A549 (cell line): ENCODE measurements around the gene PUM1. TPM values are rescaled to one million over a fixed set of nuclear protein-coding genes. Genes with fewer than 3 reads are reported as not detected.

Source experiments
- ATAC-seq, 2 experiments: fragments of 200-7000 bp in 1 of 2; fragments of >200 bp in 1 of 2; cut with Nextera tagmentation in 1 of 2; cut with Tn5 transposase in 1 of 2; 3 replicates each; pipeline versions ENCODE4 v1.8.0 to v1.9.1; 2018 to 2020; ENCODE audit warnings: mild to moderate bottlenecking in 1 of 2, moderate library complexity in 1 of 2
- CTCF ChIA-PET: fragments of 300-600 bp; sonication (Branson Sonifier 250); formaldehyde crosslinking; extraction: SDS; loops from one replicate; lab custom pipeline; 2021; ENCODE audit warnings: antibody characterized with exemption, inconsistent platforms; lab: Yijun Ruan, JAX
- POLR2A ChIA-PET: fragments of 350-600 bp; formaldehyde crosslinking; extraction: SDS; loops from one replicate; lab custom pipeline; 2021; ENCODE audit warnings: antibody characterized with exemption, inconsistent platforms; lab: Yijun Ruan, JAX
- DNase-seq, 2 experiments: peaks; one replicate each; pipeline versions ENCODE4 v3.0.0 to v3.0.0-alpha.2; 2011 to 2016; ENCODE audit warnings: low read depth in 1 of 2, low spot score in 1 of 2
- FAIRE-seq: peaks from 2 replicates; lab custom pipeline; 2011; peaks lifted over from hg19 to GRCh38; lab: Jason Lieb, UNC
- H3K27ac ChIP-seq, 2 experiments: fragments of >200 bp; sonication (Bioruptor Twin); formaldehyde crosslinking; 3 replicates each; pipeline ENCODE4 v1.5.1; 2016 to 2017
- H3K4me1 ChIP-seq: fragments of >200 bp; sonication (Bioruptor Twin); formaldehyde crosslinking; 3 replicates; pipeline ENCODE4 v1.6.1; 2016
- H3K4me2 ChIP-seq: fragments of >200 bp; sonication (Bioruptor Twin); formaldehyde crosslinking; 3 replicates; pipeline ENCODE4 v1.6.1; 2016
- H3K4me3 ChIP-seq: fragments of >200 bp; sonication (Bioruptor Twin); formaldehyde crosslinking; 3 replicates; pipeline ENCODE4 v1.5.1; 2016
- H3K9me3 ChIP-seq: fragments of >200 bp; sonication (Bioruptor Twin); formaldehyde crosslinking; 3 replicates; pipeline ENCODE4 v1.6.1; 2016
- ATOH8 ChIP-seq: fragments of 250-450 bp; sonication (Bioruptor Pico); IDR thresholded peaks from 2 replicates; pipeline ENCODE4 v1.5.0; 2020; ENCODE audit warnings: low read depth, mild to moderate bottlenecking, moderate library complexity
- BHLHE40 ChIP-seq: IDR thresholded peaks from 2 replicates; pipeline ENCODE4 v1.6.1; 2012; ENCODE audit warnings: low read depth, low read length, inconsistent platforms
- CTCF ChIP-seq: fragments of >200 bp; sonication (Bioruptor Twin); formaldehyde crosslinking; IDR thresholded peaks from 3 replicates; pipeline ENCODE4 v1.5.1; 2016
- EHMT2 ChIP-seq: fragments of 200-600 bp; sonication (generic); IDR thresholded peaks from 2 replicates; pipeline ENCODE4 v1.6.1; 2016; ENCODE audit warnings: antibody characterized with exemption, low read depth, mild to moderate bottlenecking, moderate library complexity
- ELK1 ChIP-seq: fragments of 150-350 bp; IDR thresholded peaks from 2 replicates; pipeline ENCODE4 v1.6.1; 2014; ENCODE audit warnings: low read depth, mild to moderate bottlenecking, low read length
- FOSB ChIP-seq: fragments of 250-450 bp; sonication (Bioruptor Pico); IDR thresholded peaks from 2 replicates; pipeline ENCODE4 v1.5.0; 2020; ENCODE audit warnings: mild to moderate bottlenecking, moderate library complexity
- GATA3 ChIP-seq: IDR thresholded peaks from 2 replicates; pipeline ENCODE4 v1.6.1; 2012; ENCODE audit warnings: borderline replicate concordance
- HEYL ChIP-seq: fragments of 250-450 bp; sonication (Bioruptor Pico); IDR thresholded peaks from 2 replicates; pipeline ENCODE4 v1.8.0; 2021; ENCODE audit warnings: mild to moderate bottlenecking, moderate library complexity
- HMGXB4 ChIP-seq: fragments of 250-450 bp; sonication (Bioruptor Pico); IDR thresholded peaks from 2 replicates; pipeline ENCODE4 v1.5.0; 2021; ENCODE audit warnings: mild to moderate bottlenecking, moderate library complexity, borderline replicate concordance
- HOXA7 ChIP-seq: fragments of 250-450 bp; sonication (Bioruptor Pico); IDR thresholded peaks from 2 replicates; pipeline ENCODE4 v1.5.0; 2020; ENCODE audit warnings: mild to moderate bottlenecking, moderate library complexity
- KDM5A ChIP-seq: fragments of 200-600 bp; sonication (generic); IDR thresholded peaks from 2 replicates; pipeline ENCODE4 v1.6.1; 2016; ENCODE audit warnings: antibody characterized with exemption, mild to moderate bottlenecking
- MAFK ChIP-seq: fragments of 450-650 bp; IDR thresholded peaks from 2 replicates; pipeline ENCODE4 v1.6.1; 2014; ENCODE audit not compliant: partially characterized antibody
- MYC ChIP-seq: IDR thresholded peaks from 2 replicates; pipeline ENCODE4 v1.6.1; 2012; ENCODE audit warnings: mild to moderate bottlenecking, inconsistent platforms, low read length, improper control_type of control experiment, borderline replicate concordance
- NFE2L2 ChIP-seq: fragments of 150-350 bp; conservative IDR thresholded peaks from 2 replicates; pipeline ENCODE4 v1.6.1; 2014; ENCODE audit warnings: low read length
- NR3C1 ChIP-seq: fragments of >200 bp; sonication (Bioruptor Twin); formaldehyde crosslinking; IDR thresholded peaks from 3 replicates; pipeline ENCODE4 v1.6.1; 2017
- POLR2A ChIP-seq: IDR thresholded peaks from 2 replicates; pipeline ENCODE4 v1.6.1; 2012; ENCODE audit warnings: mild to moderate bottlenecking, low read length
- TP53 ChIP-seq: fragments of 250-450 bp; sonication (Bioruptor Pico); IDR thresholded peaks from 2 replicates; pipeline ENCODE4 v1.5.0; 2021; ENCODE audit warnings: mild to moderate bottlenecking, moderate library complexity
- ZNF302 ChIP-seq: fragments of 250-450 bp; sonication (Bioruptor Pico); IDR thresholded peaks from 2 replicates; pipeline ENCODE4 v1.9.0; 2021; ENCODE audit warnings: inconsistent platforms, mild to moderate bottlenecking, moderate library complexity
- WGBS: methylation state at CpG from one replicate; pipeline ENCODE4 v1.1.6; 2017; ENCODE audit errors: missing lambda C conversion rate; 5-methylcytosine and 5-hydroxymethylcytosine counted together
- polyA plus RNA-seq, 4 experiments: library from polyadenylated mRNA; depleted of rRNA in 3 of 4; stranded (reverse); fragments of >200 nt; fragmentation: RNase III in 1 of 4; extraction: RNeasy Plus Mini Kit Qiagen cat#74134 plus additional on column Dnase treatment in 1 of 4; gene quantifications; 2 replicates in 3 of 4; 3 replicates in 1 of 4; pipeline ENCODE4 v1.2.3, GENCODE V29; 2011 to 2017

PUM1 gene
- polyA plus RNA-seq, 2 of the 4 experiments (the other 2 are of a cell fraction) = 30.2 to 55.3 TPM

GRCh38 chr1:31036749-31037500 lies 28.6 kb downstream of the PUM1 start:
- no peak for DNase-seq
- H3K4me2 ChIP-seq = no peak overlapping the region
- ChIA-PET CTCF (no interaction called here), POLR2A (no interaction called here)
- 84% methylated on average over 8 of the region's 8 CpGs for WGBS
- ATAC-seq = no peak
- peaks cover 35% of the 10 kb centered on the region for H3K4me1 ChIP-seq
- no peak overlapping the region for H3K4me3 ChIP-seq
- no peak overlapping the region for H3K27ac ChIP-seq
- H3K9me3 ChIP-seq = no peaks in the 10 kb centered on the region
- no peak for FAIRE-seq
- TF ChIP-seq HMGXB4 (CRISPR knock-in tag) (no peak), NR3C1 (no peak), FOSB (no peak), TP53 (no peak), MAFK (peak; percentile 22), HOXA7 (CRISPR knock-in tag) (no peak), GATA3 (no peak), KDM5A (no peak)

GRCh38 chr1:31033598-31033997 lies 31.9 kb downstream of the PUM1 start:
- H3K4me1 ChIP-seq = peaks cover 30% of the 10 kb centered on the region; the same call in 2 of the 3 replicates
- H3K4me3 ChIP-seq = no peak overlapping the region
- no peaks in the 10 kb centered on the region for H3K9me3 ChIP-seq
- ATAC-seq (no peak), FAIRE-seq (no peak), DNase-seq (no peak)
- no peak overlapping the region for H3K4me2 ChIP-seq
- 95% methylated on average over 5 of the region's 5 CpGs for WGBS
- no peak for TF ChIP-seq KDM5A
- TF ChIP-seq ELK1 = no peak
- no peak for TF ChIP-seq FOSB
- TF ChIP-seq GATA3 = no peak
- no peak for TF ChIP-seq NFE2L2
- TF ChIP-seq NR3C1 = no peak
- no peak for TF ChIP-seq EHMT2
- TF ChIP-seq CTCF = no peak
- no peak for TF ChIP-seq MYC
- TF ChIP-seq ATOH8 (CRISPR knock-in tag) = no peak
- no peak for TF ChIP-seq ZNF302 (CRISPR knock-in tag)
- TF ChIP-seq BHLHE40 = no peak
- no peak for TF ChIP-seq HEYL (CRISPR knock-in tag)
- TF ChIP-seq POLR2A = no peak
- no peak overlapping the region for H3K27ac ChIP-seq
- ChIA-PET POLR2A (no interaction called here), CTCF (interaction anchor here (0.6 kb wide), 1 partner anchor 11 kb away, joined by 3 read pairs; no protein-coding TSS in a partner anchor)
